Forelimb muscle (tissue), 1 donor: ENCODE results near the gene H2BK1. TPM values are rescaled to one million over a fixed set of nuclear protein-coding genes. Genes with fewer than 3 reads are reported as not detected.

Experiments used
- DNase-seq: peaks from one replicate; pipeline ENCODE4 v3.0.0-alpha.2; 2013; ENCODE audit warnings: low read depth
- polyA plus RNA-seq: library from polyadenylated mRNA; unstranded; fragments of 120-200 nt; gene quantifications from one replicate; pipeline ENCODE4 v1.2.1, GENCODE V29; 2013; ENCODE audit not compliant: insufficient read length

The H2BK1 gene
- polyA plus RNA-seq, 1 donor, result not detected

GRCh38 chr7:151232917-151233701 lies 22.8 kb upstream of the H2BK1 start:
- DNase-seq, result no peak

GRCh38 chr7:151232091-151232916 lies 22.0 kb upstream of the H2BK1 start, which contains the start of gene CHPF2:
CHPF2 (plus strand) TSS chr7:151232483; CDS start chr7:151234012, 1,529 bp downstream.
- DNase-seq, result no peak

GRCh38 chr7:151231080-151231479 lies 20.8 kb upstream of the H2BK1 start:
- DNase-seq, result no peak

- no peak for DNase-seq
These were observed 19.0 kb upstream of the H2BK1 start for GRCh38 chr7:151229249-151229648.

GRCh38 chr7:151228024-151228866 lies 18.0 kb upstream of the H2BK1 start:
- no peak for DNase-seq

- DNase-seq, result peak; percentile 93
These were observed 16.8 kb upstream of the H2BK1 start, which contains the start of gene ABCF2 for GRCh38 chr7:151226875-151227782. ABCF2 (minus strand) TSS chr7:151227205; CDS start chr7:151226458, 747 bp downstream.

- DNase-seq, result no peak
These were observed 16.2 kb upstream of the H2BK1 start for GRCh38 chr7:151226560-151226874.

GRCh38 chr7:151225948-151226510 lies 15.7 kb upstream of the H2BK1 start:
- no peak for DNase-seq

- no peak for DNase-seq
These were observed 13.4 kb upstream of the H2BK1 start for GRCh38 chr7:151223728-151224127.

GRCh38 chr7:151218170-151218569 lies 7.9 kb upstream of the H2BK1 start:
- no peak for DNase-seq

GRCh38 chr7:151215396-151215795 lies 5.1 kb upstream of the H2BK1 start:
- no peak for DNase-seq

GRCh38 chr7:151213826-151214225 lies 3.5 kb upstream of the H2BK1 start:
- no peak for DNase-seq

GRCh38 chr7:151212626-151213025 lies 2.3 kb upstream of the H2BK1 start:
- DNase-seq, result no peak

- DNase-seq, result no peak
These were observed 976 bp upstream of the H2BK1 start for GRCh38 chr7:151211155-151211772.

GRCh38 chr7:151209588-151209987 lies 700 bp downstream of the H2BK1 start:
- no peak for DNase-seq

GRCh38 chr7:151208253-151208862 lies 1.9 kb downstream of the H2BK1 start:
- no peak for DNase-seq

- no peak for DNase-seq
These were observed 2.5 kb downstream of the H2BK1 start for GRCh38 chr7:151207804-151208203.

- no peak for DNase-seq
These were observed 3.0 kb downstream of the H2BK1 start for GRCh38 chr7:151207315-151207714.

- DNase-seq, result no peak
These were observed 3.4 kb downstream of the H2BK1 start for GRCh38 chr7:151206914-151207313.

GRCh38 chr7:151205730-151206129 lies 4.6 kb downstream of the H2BK1 start:
- DNase-seq, result no peak
